Left ventricle myocardium inferior (tissue), 1 donor: ENCODE measurements around the gene SCMH1. TPM values are rescaled to one million over a fixed set of nuclear protein-coding genes. Genes with fewer than 3 reads are reported as not detected.

ENCODE experiments used
- DNase-seq: peaks from one replicate; pipeline ENCODE4 v3.0.0-alpha.2; 2020
- H3K27ac ChIP-seq: fragments of 200-600 bp; replicated peaks from 2 replicates; pipeline ENCODE4 v1.8.0; 2021
- H3K27me3 ChIP-seq: fragments of 200-600 bp; 2 replicates; pipeline ENCODE4 v1.8.0; 2021; ENCODE audit warnings: low read depth
- H3K36me3 ChIP-seq: fragments of 200-600 bp; 2 replicates; pipeline ENCODE4 v1.8.0; 2021
- H3K4me1 ChIP-seq: fragments of 200-600 bp; 2 replicates; pipeline ENCODE4 v1.8.0; 2021
- H3K4me3 ChIP-seq: fragments of 200-600 bp; 2 replicates; pipeline ENCODE4 v1.8.0; 2021; ENCODE audit warnings: mild to moderate bottlenecking, moderate library complexity
- H3K9me3 ChIP-seq: fragments of 200-600 bp; replicated peaks from 2 replicates; pipeline ENCODE4 v1.8.0; 2021
- CTCF ChIP-seq: fragments of 200-600 bp; IDR thresholded peaks from 2 replicates; pipeline ENCODE4 v1.8.0; 2021; ENCODE audit warnings: antibody characterized with exemption, mild to moderate bottlenecking, borderline replicate concordance
- intact Hi-C: fragments of 100-400 bp; cut with micrococcal nuclease; formaldehyde crosslinking; loops from one replicate; pipeline ENCODE4 v1.11.0; 2022
- total RNA-seq: library from RNA; stranded (reverse); fragmentation: NEBNext Ultra II Directional; extraction: Animal tissue kit (Norgen Biotek cat#: 25700); gene quantifications from one replicate; pipeline ENCODE4 v1.2.1, GENCODE V29; 2021
- donor health status: DM: no; HTN: yes; CAD: no; lungs with severe emphysema.

Gene SCMH1
- total RNA-seq, 1 donor from 2014 or later = 48.1 TPM

DNA sequence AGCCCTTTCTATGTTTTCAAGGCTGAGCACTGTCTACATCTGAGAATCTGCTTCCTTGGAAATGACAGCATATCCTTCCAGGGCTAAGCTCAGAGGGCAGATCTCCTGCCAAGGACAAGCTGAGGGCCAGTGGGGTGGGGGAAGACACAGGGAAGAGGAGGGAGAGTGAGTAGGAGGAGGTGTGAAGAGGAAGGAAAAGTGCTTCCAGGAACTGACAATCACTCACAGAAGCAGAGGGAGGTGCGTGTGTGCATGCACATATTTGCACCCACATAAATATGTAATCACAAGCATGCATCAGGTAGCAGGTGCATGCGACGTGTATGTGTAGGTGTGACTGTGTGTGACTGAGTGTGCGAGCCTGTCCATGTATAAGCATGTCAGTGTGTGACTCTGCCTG, 43.7 kb upstream of the SCMH1 start:
- Histone ChIP-seq H3K27ac (no peak overlapping the region), H3K27me3 (peaks cover 53% of the 10 kb centered on the region), H3K4me1 (peaks cover 5% of the 10 kb centered on the region), H3K9me3 (no peaks in the 10 kb centered on the region), H3K4me3 (no peak overlapping the region), H3K36me3 (no peaks in the 10 kb centered on the region)
- intact Hi-C loops = no loop called here
- no peak for DNase-seq
- no peak for TF ChIP-seq CTCF

DNA sequence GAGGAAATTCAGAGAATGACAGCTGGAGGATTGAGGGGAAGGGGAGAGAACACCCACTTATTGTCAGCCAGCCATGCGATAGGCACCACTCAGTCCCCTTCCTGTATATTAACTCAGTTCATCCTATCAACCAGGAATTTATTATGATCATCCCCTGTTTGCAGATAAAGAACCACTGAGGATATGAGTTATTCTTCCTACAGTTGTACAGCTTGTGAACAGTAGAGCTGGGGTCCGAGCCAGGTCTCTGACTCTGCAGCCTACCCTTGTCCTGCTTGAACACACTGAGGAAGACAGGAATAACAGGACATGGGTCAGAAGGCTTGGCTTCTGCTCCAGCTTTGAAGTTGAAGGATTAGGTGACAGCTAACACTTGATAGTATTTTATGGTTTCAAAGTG, 42.0 kb upstream of the SCMH1 start:
- Histone ChIP-seq H3K9me3 (no peaks in the 10 kb centered on the region), H3K27ac (no peak overlapping the region), H3K27me3 (peaks cover 53% of the 10 kb centered on the region), H3K4me1 (peaks cover 5% of the 10 kb centered on the region), H3K4me3 (no peak overlapping the region), H3K36me3 (no peaks in the 10 kb centered on the region)
- intact Hi-C loops = no loop called here
- TF ChIP-seq CTCF = no peak
- no peak for DNase-seq

DNA sequence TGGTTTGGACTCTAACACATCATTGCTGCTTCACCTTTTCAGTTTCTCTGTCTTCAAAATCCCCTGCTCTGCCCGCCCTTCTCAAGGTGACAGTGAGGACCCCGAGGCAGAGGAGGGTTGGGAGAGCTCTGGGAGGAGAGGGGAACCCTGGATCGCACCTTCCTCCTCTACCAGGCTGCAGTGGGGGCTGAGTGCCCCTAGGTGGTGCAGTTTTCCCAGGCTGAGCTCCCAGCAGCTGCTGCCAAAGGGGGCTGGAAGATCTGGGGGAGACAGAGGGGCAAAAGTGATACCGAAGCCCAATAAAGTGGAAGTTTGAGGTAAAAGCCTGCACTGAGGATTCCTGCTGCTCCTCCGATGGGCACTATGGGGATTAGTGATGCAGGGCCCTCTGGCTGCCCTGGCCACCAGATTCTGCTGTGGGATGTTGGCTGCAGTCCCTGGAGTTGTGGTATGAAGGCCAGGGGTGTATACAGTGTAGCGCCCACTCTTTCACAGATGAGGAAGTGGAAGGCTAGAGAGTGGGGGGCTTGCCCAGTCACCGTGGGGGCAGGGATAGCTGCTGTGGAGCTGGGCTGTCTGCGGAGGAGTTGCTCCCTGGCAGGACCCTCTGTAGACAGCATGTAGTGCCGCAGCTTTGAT, 40.7 kb upstream of the SCMH1 start:
- H3K9me3 ChIP-seq = no peaks in the 10 kb centered on the region
- peaks cover 58% of the 10 kb centered on the region for H3K27me3 ChIP-seq
- H3K4me3 ChIP-seq = no peak overlapping the region
- DNase-seq = no peak
- intact Hi-C loops = no loop called here
- no peaks in the 10 kb centered on the region for H3K36me3 ChIP-seq
- H3K27ac ChIP-seq = no peak overlapping the region
- peaks cover 5% of the 10 kb centered on the region for H3K4me1 ChIP-seq
- TF ChIP-seq CTCF = peak; percentile 87

- no peak for DNase-seq
- Histone ChIP-seq H3K4me1 (peaks cover 5% of the 10 kb centered on the region), H3K27me3 (peaks cover 56% of the 10 kb centered on the region), H3K4me3 (no peak overlapping the region), H3K36me3 (no peaks in the 10 kb centered on the region), H3K9me3 (no peaks in the 10 kb centered on the region), H3K27ac (no peak overlapping the region)
- TF ChIP-seq CTCF = no peak
- intact Hi-C loops = no loop called here
Observed at GRCh38 chr1:41281334-41281733, 39.2 kb upstream of the SCMH1 start.

- Histone ChIP-seq H3K4me3 (no peak overlapping the region), H3K27ac (no peak overlapping the region), H3K4me1 (peaks cover 5% of the 10 kb centered on the region), H3K9me3 (no peaks in the 10 kb centered on the region), H3K36me3 (no peaks in the 10 kb centered on the region), H3K27me3 (peaks cover 53% of the 10 kb centered on the region)
- no peak for TF ChIP-seq CTCF
- no peak for DNase-seq
- intact Hi-C loops = no loop called here
Observed at GRCh38 chr1:41280202-41281032, 38.3 kb upstream of the SCMH1 start.
